GM18508 (cell line): ENCODE results near the gene OR6F1.
A peak's percentile ranks its signal among the peaks of the same experiment; 100 is the strongest.
"Not testable (repeated sequence)": the region's sequence is repeated elsewhere in the genome, so short reads cannot be mapped to it uniquely, and the experiment has no call there.

ENCODE experiments used
- ATAC-seq: cut with Tn5 transposase; IDR thresholded peaks from one replicate; pipeline ENCODE4 v1.9.1; 2021; ENCODE audit warnings: moderate number of reproducible peaks; ENCODE audit not compliant: insufficient read depth, unreplicated experiment

The OR6F1 gene

DNA sequence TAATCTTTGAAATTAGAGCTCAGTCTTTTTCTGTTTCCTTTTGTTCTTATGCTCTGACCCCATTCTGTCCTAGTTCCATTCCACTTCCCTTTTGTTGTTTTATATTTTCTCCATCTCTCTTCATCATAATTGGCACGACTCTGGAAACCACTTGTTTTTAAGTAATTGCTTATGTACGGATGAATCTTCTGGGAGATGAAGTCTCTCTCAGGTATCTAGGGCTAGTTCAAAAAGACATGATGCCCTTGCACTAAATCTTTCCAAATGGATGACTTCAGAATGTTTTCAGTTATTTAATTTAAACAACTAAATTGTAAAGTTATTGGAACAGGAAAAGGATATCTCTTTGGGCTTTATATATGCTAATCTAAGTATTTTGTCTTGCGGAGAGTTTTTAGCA is at the start of gene OR6F1:
Gene OR6F1, minus strand, starts transcription at position 101 of the 400 bp plus-strand sequence. CDS start 3,891 bp downstream, outside the sequence.
- no peak for ATAC-seq

DNA sequence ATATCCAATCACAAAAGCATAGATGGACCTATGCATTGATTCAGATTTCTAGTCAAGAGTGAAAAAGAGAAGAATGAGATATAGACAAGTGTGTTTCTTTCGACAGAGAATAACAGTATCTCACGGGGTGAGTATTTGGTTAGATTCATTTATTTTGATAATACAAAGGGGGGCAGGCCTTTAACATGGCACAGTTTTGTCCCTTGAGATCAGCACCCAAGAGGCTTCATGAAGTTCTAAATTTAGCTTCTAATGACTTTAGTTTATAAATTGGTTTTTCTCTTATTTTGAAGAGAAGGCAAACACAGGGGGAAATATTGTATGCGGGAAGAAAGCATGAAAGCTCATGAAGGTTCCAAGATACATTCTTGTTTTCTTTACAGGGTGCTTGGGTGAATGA is 44.0 kb upstream of the OR6F1 start, which contains the start of gene OR1C1:
Gene OR1C1, minus strand, starts transcription at position 101 of the 400 bp plus-strand sequence. CDS start 2,150 bp downstream, outside the sequence.
- ATAC-seq, result no peak

DNA sequence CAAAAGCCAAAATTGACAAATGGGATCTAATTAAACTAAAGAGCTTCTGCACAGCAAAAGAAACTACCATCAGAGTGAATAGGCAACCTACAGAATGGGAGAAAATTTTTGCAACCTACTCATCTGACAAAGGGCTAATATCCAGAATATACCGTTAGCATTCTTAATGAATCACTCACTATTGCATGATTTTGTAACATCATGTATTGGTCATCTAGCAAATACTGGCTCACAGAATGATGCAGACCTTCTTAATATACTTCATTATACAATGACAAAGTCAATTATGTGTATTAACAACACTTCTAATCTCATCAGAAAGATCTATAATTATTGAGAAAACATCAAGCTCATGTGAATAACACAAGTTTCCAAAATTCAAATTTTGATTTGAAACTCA is 37.9 kb upstream of the OR6F1 start:
- not testable (repeated sequence) for ATAC-seq

DNA sequence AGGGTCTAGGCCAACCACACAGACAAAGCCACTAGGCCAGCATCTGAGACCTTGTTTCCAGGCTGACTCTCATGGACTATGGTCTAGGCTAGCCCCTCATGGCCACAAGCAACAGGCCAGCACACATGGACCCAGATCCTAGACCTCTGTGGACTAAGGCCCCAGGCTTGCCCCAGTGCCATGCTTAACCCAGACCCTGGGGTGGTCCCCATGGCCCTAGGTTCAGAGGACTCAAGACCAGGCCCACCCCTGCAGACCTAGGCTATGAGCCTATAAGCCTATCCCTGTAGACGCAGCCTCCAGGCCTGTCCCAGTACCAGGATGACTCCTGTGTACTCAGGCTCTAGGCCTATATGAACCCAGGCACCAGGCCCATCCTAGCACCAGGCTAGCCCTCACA is 33.4 kb upstream of the OR6F1 start:
- no peak for ATAC-seq

DNA sequence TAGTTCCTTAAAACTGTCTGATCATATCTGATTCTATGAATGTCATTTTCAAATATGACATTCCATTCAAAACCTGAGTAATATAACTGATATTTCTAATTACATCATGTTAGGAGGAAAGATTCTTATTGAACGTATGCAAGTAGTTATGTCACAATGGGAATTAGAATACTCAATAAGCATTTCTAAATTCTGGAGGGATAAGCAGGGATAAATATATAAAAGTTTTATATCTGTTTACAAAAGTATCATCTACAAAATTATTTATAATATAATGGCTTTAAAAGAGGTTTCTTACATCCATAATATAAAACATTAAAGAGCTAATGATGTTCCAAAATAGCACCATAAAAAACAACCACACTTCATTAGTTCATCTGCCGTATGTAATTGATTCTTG is 31.6 kb upstream of the OR6F1 start, which contains the start of gene OR14A2:
Gene OR14A2, minus strand, starts transcription at position 101 of the 400 bp plus-strand sequence.
- no peak for ATAC-seq

DNA sequence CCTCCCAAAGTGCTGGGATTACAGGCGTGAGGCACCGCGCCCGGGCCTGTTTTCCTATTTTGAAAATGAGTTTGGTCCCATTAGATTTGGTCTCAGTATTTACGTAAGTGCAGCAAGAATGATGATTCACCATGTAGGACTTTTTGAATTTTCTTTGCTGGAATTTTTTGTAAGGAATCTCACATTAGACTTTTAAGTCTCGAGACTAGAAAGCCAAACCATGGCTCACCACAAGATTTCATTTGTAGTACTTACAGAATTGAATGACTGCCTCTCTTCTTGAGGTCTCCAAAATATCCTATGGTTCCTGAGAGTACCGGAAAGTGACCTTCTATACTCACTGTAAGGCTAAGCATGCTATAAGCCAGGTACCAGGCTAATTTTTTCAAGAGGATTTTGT is 31.2 kb upstream of the OR6F1 start:
- no peak for ATAC-seq

DNA sequence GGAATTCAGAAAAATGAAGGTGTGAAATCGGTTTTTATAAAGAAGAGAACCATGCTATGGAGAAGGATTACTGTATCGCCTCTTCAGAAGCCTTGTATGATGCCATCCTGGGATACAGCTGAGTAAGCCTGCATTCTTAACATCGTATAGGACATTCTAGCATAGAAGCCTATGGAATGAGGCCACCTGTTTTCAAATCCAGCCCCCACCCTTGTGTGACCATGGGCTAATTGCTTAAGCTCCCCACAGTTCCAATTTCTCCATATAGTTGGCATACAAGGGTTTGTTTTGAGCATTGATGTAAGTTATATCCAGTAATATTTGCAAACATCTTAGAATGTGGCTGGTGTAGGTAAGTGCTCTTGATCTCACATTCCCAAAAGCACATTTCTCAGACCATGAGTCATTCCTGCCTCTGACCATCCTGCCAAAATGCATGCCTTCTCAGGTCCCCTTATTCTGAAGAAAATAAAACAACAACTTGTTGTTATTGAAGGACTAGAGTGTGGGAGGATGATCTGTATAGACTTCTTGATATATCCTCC is 30.0 kb upstream of the OR6F1 start:
- no peak for ATAC-seq

DNA sequence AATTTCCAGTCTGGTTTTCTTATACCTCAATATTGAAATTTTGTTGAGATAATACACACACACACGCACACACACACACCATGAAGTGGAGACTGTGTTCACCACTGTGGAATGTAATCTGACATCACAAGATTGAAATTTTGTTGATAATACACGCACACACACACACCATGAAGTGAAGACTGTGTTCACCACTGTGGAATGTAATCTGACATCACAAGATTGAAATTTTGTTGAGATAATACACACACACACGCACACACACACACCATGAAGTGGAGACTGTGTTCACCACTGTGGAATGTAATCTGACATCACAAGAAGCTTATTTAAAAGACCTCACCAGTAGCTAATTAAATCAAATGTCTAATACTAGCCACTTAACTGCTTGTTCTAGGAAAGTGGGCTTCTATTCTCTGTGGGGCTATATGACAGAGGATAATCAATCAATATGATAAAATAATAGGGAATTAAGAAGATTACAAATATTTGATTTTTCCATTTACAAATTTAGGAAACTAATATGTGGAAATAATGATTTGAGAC is 25.8 kb upstream of the OR6F1 start:
- not testable (repeated sequence) for ATAC-seq

DNA sequence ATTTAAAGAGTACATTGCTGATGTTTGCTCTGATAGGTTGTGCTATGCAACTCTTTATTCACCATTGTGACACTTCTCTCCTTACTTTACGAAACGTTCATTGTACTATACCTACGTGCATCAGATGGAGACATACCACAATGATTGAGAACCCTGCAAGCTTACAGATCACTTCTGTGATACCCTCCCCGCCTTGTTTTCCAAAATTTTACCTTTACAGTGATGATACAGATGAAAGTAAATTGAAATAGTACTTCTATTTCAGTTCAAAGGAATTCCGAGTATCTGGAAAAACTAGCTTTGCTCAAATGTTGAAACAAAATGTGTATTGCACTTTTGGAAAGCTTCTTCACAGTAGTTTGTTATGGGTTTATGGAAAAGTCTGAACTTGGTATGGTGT is 25.3 kb upstream of the OR6F1 start:
- ATAC-seq, result no peak

DNA sequence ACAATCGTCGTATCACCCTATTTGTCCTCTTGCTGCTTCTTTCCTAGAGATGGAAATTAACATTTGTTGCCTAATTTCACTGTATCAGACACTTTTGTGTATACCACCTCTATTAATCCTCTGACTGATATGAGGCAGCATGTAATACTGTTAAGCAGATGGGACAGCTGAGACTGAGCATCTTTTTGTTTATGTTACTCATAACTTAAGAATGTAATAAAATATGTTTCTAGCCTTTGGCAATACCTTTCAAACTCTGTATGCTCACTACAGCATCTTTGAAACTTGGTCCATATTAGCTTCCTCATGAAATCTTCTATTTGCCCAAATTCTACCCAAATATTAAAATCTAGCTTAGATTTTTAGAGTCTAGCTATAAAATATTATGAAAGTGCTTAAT is 24.3 kb upstream of the OR6F1 start:
- ATAC-seq, result no peak

DNA sequence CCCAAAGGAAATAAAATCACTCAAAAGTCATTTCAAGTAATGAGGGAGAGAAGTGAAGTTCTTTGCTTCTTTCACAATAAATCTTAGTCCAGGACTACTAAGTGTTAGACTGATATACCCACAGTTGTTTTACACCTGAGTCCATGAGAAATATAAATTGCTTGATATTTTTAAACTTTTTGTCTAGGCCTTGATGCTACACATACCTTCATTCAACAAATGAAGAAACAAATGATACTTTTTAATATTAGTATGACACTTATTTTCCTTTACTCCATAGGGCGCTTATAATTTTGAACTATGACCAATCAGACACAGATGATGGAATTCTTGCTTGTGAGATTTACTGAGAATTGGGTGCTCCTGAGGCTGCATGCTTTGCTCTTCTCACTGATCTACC is 21.9 kb upstream of the OR6F1 start, which contains the start of gene OR14K1:
Gene OR14K1, plus strand, starts transcription at position 301 of the 400 bp plus-strand sequence. Its CDS starts 0 bp downstream, at position 301.
- no peak for ATAC-seq

DNA sequence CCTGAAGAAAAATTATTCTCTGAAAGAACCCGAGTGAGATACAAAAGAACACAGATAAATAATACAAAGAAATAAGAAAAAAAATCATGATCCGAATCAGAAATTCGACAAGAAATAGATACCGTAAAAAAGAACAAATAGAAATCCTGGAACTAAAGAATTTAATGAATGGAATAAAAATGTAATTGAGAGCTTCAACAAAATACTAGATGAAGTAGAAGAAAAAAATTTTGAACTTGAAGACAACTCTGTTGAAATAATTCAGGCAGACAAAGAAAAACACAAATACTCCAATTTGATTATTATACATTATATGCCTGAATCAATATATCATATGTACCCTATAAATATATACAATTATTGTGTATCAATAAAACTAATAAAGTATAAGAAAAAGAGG is 4.8 kb upstream of the OR6F1 start:
- no peak for ATAC-seq

DNA sequence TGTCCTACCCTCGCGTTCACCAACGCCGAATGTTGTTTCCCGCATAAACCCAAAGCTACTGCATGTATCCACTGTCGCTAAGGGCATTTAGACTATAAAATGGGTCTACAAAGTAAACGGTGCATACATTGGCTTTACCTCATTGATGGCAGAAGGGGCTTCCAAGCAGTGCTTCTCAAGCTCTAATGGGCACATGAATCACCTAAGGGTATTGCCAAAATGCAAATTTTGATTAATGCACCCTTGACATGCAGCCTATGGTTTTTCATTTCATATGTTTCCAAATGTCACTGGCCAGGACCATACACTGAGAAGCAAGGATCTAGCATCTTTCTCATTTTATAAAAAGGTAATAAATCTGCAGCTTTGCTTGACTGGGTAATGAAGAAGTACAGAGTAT is 2.7 kb downstream of the OR6F1 start:
- no peak for ATAC-seq

DNA sequence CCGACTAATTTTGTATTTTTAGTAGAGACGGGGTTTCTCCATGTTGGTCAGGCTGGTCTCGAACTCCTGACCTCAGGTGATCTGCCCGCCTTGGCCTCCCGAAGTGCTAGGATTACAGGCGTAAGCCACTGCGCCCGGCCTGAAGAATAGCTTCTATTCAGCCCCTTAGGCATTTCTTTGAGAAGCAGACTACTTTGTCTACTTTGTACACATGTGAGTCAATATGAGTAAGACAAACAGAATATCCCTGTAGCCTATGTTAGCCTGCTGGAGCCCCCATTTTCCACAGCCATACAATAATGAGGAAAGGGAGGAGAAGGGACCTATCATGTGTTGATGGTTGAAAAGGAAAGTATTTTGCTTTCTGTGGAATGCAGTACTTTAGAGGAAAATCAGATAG is 5.8 kb downstream of the OR6F1 start:
- ATAC-seq, result not testable (repeated sequence)

DNA sequence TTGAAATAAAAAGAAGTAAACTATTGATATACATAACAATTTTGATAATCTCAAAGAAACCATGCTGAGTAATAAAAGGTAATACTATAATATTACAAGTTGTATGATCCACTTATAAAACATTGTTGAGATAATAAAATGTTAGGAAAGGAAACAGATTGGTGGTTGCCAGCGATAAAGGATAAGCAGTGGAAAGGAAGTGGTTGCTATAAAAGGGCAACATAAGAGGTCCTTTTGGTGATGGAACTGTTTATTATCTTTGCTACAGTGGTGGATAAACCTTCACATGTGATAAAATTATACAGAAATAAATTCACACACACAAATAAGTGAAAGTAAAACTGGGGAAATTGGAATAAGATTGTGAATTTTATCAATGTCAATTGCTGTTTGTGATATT is 15.1 kb downstream of the OR6F1 start:
- no peak for ATAC-seq

DNA sequence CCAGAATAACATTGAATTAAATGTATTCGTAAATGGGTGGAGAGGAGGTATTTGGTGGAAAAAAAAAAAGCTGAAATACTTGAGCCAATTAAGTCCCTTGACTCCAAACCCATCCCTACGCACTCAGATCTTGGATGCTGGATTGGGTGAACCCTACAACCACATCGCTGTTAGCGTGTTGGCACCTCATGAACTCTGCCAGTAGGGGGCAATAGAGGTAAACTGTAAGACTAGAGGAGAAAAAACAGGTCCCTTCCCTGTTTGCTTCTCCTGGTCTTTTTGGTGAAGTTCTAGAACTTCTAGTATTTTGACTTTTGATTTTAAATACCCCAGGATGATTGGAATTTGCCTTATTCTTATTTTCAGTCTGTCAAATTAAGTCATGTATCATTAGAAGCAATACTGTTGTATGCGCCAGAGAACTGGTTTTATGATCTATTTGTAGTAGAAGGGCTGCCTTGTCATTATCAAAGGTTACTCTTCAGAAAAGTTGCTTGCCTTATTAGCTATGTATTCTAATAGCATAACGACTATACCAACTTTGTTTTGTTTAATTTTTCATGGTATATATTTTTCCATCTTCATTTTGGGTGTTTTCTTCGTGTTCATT is 35.1 kb downstream of the OR6F1 start:
- ATAC-seq, result peak; percentile 77

DNA sequence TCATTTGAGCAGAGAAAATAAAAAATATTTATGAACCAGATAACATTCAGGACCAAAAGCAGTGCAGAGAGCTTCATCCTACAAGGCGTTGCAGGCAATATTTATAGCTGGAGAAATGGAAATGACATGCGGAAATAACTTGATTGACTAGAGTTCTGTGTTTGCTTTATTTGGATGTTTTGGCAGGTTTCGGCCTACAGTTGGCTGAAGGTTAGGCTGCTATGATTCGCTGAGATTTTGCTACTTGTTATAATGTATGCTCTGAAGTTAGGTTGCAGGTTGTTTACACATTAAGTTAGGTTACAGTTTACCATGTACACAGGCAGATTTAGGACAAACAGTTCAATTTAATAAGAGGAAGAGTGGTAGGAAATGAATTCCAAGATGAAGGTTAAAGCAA is 36.3 kb downstream of the OR6F1 start:
- ATAC-seq, result no peak

DNA sequence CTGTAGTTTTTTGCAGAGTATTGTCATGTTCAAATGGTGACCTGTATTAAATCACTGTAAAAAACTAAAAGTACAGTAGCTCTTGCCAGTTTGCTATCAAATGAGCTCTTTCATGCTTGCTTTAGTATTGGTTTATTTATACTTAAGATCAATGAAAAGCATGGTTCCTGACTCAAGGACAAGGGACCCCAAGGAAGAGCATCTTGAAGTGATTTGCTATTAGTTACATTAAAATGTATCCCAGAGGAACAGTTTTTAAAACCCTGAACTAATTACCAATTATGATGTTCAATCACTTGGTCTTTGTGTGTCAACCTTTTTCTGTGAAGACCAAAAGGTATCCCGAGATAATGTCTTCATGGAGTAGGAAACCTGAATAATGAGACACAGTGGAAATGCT is 36.8 kb downstream of the OR6F1 start, which contains the start of gene OR13G1:
Gene OR13G1, minus strand, starts transcription at position 101 of the 400 bp plus-strand sequence. CDS start 6,698 bp downstream, outside the sequence.
- no peak for ATAC-seq

DNA sequence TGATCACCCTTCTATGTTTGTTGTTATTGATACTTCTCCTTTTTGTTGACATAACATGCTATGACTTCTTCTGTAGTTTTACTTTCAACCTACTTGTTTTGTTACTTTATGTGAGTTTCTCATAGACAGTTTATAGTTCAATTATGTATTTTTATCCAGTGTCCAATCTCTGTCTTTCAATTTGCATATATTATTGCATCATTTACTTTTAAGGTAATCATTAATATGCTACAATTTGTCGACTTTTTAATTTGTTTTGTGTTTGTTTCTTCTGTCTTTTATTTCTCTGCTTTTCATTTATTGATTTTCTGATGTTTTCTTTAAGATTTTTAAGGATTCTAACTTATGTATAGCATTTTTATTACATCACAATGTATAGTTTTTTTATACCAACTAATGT is 47.2 kb downstream of the OR6F1 start:
- ATAC-seq, result no peak
